ENCODE measurements around the gene MORN3. TPM values are rescaled to one million over a fixed set of nuclear protein-coding genes. Genes with fewer than 3 reads are reported as not detected.
"Not testable (repeated sequence)": the region's sequence is repeated elsewhere in the genome, so short reads cannot be mapped to it uniquely, and the experiment has no call there.

Gene MORN3
- total RNA-seq, 1 donor from 2014 or later, result not detected

DNA sequence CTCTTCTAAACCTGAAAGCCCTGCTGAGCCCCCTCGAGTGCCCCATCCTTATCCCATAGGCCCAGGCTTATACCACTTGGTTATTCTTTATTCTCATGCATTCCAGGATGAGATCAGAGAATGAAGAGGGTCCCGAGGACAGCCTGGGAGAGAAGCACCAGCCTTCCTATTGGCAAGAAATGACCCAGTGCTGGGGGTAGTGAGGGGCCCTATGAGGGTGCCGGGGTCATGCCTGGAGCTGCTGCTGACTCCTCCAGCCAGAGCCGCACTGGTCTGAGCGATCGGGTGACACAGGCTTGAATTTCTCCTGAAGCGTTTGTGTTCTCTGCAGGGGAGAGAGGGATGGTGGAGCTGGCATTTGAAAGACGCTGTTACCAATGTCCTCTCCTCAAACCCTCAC, 18.1 kb downstream of the MORN3 start:
- DNase-seq (no peak), ATAC-seq (no peak)
- intact Hi-C loops (cut with micrococcal nuclease), result no loop called here

DNA sequence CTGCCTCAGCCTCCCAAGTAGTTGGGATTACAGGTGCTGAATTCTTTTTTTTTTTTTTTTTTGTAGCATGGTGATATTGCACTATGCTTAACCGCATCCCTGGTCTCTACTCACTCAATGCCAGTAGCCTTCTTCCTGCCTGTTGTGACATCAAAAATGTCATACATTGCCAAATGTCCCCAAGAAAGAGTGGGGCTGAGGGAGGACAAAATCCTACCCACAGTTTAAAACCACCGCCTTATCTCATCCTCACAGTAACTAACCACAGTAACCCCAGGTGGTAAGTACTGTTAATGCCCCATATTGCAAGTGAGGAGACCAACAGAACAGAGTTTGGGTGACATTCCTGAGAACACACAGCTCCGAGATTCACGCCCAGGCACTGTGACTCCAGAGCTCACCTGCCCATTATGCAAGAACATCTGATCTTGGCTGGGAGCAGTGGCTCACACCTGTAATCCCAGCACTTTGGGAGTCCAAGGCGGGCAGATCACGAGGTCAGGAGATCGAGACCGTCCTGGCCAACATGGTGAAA, 19.6 kb downstream of the MORN3 start:
- DNase-seq (no peak), ATAC-seq (no peak)
- intact Hi-C loops (cut with micrococcal nuclease), result no loop called here

DNA sequence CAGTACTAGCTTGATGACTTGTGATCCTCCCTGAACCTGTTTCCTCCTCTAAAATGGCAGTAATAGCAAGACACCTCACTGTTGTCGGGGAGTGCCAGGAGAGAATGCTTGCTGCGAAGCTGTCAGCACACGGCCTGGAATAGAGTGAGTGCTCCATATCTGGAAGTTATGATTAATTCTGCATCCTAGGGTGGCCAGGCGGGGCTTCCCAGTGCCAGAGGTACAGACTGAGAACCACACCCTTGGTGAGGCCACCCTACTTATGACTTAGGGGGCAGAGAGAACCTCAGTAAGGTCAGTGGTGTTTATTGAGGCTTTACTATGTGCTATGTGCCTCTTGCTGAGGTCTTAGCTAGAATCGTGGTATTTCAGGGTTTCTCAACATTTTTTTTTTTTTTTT, 20.1 kb downstream of the MORN3 start:
- ATAC-seq (no peak), DNase-seq (no peak)
- intact Hi-C loops (cut with micrococcal nuclease), result no loop called here

DNA sequence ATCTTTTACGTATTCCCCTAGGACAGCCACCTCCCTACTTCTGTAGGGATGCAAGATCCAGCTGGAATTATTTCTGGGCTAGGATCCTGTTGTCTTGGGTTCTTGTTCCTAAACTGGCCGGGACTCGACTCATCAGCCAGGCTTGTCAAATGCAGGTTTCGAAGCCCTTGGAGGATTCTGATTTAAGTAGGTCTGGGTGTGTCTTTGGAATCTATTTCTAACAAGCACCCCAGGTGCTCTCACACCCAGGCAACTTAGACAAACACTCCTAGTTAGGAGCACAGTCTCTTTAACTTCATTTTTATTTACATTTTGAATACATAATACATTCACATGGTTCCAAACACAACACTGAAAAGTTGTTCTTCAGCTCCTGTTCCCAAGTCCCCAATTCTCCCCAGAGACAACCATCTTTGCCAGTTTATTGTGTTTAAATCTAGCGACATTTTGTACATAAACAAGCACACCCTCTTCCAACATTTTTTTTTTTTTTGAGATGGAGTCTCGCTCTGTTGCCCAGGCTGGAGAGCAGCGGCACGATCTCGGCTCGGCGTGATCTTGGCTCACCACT, 20.9 kb downstream of the MORN3 start:
- no peak for DNase-seq
- intact Hi-C loops (cut with micrococcal nuclease), result no loop called here
- ATAC-seq, result no peak

DNA sequence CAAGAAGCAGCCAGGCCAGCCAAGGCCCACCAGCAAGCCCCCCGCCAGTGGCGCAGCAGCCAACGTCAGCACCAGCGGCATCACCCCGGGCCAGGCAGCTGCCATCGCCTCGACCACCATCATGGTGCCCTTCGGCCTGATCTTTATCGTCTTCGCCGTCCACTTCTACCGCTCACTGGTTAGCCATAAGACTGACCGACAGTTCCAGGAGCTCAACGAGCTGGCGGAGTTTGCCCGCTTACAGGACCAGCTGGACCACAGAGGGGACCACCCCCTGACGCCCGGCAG, 28.2 kb downstream of the MORN3 start:
- ATAC-seq (no peak), DNase-seq (no peak)
- intact Hi-C loops (cut with micrococcal nuclease), result no loop called here

DNA sequence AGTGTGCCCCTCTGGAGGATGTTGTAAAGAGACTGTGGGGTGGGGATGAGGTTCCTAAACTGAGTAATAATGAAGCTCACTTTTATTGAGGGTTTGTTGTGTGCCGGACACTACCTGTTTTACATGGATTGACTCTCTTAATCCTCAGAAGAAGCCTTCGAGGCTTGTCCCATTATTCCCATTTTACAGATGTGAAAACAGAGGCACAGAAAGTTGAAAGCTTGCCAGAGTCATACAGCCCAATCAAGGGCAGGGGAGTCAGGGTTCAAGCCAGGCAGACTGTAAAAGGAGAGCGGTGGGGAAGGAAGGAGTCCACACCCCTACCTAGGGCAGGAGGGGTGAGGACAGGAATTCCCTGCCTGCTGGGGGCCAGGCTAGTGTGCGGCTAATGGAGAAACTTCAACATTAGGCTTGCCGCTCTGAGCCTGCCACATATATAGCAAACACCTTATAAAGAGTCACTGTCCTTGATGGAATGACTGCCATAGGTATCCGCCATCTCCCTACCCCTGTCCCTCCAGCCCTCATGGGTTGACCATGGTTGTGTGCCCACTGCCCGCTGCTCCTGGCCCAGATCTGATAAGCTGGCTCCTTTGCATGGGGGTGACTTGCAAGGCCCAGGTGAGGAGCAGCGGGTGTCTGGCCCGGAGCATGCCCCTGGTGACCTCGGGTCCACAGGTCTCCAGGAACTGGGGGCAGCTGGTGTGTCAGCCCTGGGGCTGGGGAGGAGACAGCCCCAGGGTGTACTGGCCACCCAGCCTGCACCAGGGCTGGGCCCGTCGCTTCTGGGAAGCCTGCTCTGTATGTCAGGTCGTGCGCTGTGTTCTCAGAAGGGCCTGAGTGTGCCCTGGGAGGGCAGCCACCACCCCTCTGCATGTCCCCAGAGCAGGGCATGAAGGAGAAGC, 30.9 kb downstream of the MORN3 start:
- intact Hi-C loops (cut with micrococcal nuclease), result no loop called here
- no peak for ATAC-seq

DNA sequence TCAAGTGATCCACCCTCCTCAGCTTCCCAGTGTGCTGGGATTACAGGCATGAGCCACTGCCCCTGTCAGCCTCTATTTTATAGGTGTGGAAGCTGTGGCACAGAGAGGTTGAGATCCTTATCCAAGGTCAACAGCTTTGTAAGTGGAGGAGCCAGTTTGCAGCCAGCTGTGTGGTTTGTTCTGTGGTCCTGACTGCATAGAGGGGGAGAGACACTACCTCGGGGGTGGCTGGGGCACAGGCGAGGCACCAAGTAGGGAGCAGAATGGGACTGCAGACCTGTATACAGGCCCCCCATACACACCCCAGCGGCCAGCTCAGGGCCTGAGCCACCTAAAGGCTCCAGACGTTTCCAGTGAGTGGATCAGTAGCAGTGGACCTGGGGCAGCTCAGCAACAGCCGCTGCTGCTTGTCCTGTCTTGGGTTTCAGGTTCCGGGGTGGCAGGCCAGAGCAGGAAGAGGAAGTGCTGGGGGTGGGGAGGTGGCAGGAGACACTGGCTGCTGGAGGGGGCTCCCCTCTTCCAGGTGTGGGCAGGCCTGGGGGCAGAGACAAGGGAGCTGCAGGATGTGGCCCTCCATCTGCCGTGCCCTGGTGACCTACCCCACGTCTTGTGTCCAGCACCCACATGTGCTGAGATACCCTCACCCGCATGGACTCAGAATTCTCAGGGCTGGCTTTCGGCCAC, 32.1 kb downstream of the MORN3 start:
- ATAC-seq, result peak; percentile 47
- intact Hi-C loops (cut with micrococcal nuclease), result no loop called here
- DNase-seq, result peak; percentile 46

More for the DNA sequence above, 30.9 kb downstream of the MORN3 start:
- DNase-seq, result no peak

DNA sequence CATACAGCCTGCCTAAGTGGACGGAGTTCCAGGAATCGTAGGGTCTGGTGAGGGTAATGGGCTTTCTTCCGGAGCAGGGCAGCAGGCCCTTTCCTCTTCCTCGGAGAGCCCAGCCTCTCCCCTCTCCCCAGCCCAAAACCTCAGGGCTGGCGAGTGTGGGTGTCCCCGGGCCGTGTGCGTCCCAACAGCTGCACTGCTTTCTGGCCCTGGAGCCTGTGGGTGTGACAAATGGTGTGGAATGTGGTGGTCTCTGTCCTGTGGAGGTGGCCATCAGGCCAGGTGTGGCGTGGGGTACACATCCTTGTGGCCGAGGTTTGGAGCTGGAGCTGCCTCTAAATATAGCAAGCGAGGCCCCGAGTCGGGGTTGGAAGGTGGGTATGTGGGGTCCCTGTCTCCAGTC, 34.6 kb downstream of the MORN3 start:
- no peak for ATAC-seq
- intact Hi-C loops (cut with micrococcal nuclease), result no loop called here
- no peak for DNase-seq

DNA sequence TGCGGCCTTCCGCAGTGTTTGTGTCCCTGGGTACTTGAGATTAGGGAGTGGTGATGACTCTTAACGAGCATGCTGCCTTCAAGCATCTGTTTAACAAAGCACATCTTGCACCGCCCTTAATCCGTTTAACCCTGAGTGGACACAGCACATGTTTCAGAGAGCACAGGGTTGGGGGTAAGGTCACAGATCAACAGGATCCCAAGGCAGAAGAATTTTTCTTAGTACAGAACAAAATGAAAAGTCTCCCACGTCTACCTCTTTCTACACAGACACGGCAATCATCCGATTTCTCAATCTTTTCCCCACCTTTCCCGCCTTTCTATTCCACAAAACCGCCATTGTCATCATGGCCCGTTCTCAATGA, 35.6 kb downstream of the MORN3 start:
- intact Hi-C loops (cut with micrococcal nuclease); DNase-seq; ATAC-seq: not testable (repeated sequence)

DNA sequence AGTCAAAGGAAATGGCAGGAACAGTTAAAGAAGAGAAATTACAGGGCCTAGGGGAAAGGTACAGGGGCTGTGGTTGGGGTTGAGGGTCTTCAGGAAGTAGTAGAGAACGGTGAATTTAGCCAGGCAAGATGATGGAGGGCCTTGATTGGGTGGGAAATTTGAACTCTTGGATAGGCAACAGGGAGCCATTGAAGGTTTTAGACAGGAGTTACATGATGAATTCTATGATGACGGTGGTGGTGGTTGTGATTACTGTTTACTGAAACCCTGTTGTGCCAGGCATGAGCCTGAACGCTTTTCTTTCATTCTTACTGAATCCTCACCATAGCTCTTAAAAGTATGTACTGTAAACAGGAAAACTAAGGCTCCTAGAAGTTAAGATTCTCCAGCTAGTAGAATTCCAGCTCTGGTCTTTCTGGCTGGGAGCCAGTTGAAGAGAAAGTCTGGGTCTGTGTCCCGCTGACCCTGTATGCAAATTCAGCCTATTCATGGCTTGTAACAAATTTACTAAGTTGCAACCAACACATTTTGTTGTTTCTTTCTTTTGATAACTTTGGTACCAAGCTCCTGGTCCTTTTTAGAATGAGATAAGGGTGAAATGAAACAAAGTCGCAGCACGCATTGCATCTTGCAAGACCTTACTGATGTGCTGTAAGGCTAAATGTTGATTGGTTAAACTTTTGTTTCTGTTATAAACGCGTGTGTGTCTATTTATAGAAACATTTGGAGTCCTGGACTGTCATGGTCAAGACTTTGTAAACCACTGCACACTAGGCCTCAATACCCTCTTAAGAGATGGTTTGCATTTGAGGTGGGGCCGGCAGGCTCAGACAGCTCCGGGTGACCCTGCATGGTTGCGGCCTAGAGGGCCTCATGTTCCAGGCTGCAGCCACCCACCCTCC, 37.1 kb downstream of the MORN3 start:
- no peak for ATAC-seq
- no peak for DNase-seq
- intact Hi-C loops (cut with micrococcal nuclease), result no loop called here

DNA sequence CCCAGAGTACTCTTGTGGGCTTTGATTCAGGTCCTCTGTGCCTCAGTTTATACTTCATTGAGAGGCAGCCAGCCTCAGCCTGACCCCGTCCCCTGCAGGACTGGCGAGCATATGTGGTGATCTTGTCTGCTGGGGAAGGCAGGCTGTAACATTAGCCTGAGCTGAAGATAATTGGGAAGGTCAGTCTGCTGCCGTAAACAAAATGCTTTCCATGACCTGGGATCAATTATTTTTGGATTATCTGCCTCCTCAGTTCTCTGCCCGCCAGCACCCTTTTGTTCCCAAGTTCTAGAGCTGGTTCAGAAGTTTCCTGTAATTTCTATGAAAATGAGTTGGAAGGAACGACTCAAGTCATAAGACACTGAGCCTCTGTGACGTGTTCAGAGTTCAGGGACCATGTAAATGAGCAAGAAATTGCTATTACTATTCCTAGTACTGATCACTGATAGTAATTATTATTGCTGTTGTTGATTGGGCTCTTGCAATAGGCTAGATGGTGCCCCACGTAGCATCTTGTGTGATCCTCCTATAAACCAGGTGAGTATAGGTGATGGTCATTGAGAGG, 38.6 kb downstream of the MORN3 start:
- ATAC-seq (no peak), DNase-seq (no peak)
- intact Hi-C loops (cut with micrococcal nuclease), result no loop called here

DNA sequence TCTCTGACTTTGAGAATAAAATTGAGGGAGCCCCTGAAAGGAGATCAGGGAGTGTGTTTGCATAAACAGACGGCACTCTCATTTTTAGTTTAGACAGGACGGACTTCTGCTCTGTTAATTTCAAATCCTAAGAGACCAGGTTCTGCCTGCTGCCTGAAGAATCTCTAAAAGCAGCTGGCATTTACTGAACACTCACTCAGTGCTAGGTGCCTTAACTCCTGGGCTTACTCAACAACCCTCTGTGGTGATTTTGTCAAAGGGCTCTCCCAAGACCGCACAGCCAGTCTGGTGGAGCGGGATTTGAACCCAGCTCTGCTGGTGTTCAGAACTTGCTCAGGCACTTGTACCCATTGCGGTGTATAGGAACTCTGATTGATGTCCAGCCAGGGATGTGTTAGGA, 40.9 kb downstream of the MORN3 start:
- ATAC-seq (no peak), DNase-seq (no peak)
- intact Hi-C loops (cut with micrococcal nuclease), result loop anchor here (10.0 kb wide), 1 partner anchor 64 kb away; no protein-coding TSS in a partner anchor

DNA sequence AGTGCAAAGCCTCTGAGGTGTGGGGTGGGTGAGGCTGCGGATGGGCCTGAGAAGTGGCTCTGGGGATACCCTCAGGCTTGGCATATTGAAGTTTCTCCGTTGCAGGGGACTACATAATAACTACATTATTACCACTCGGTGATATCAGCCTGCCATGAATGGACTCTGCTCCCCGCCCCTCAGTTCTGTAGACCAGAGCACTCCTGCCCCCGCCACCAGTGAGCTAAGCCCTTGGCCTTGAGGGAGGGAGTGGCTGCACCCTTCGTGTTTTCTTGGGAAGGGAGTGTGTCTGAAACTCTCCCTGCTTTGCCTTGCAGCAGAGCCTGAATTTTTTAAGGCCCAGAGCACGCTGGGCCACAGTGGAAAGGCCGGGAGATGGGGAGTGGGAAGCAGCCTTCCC, 41.4 kb downstream of the MORN3 start:
- intact Hi-C loops (cut with micrococcal nuclease), result loop anchor here (10.0 kb wide), 1 partner anchor 63 kb away; no protein-coding TSS in a partner anchor
- no peak for DNase-seq

DNA sequence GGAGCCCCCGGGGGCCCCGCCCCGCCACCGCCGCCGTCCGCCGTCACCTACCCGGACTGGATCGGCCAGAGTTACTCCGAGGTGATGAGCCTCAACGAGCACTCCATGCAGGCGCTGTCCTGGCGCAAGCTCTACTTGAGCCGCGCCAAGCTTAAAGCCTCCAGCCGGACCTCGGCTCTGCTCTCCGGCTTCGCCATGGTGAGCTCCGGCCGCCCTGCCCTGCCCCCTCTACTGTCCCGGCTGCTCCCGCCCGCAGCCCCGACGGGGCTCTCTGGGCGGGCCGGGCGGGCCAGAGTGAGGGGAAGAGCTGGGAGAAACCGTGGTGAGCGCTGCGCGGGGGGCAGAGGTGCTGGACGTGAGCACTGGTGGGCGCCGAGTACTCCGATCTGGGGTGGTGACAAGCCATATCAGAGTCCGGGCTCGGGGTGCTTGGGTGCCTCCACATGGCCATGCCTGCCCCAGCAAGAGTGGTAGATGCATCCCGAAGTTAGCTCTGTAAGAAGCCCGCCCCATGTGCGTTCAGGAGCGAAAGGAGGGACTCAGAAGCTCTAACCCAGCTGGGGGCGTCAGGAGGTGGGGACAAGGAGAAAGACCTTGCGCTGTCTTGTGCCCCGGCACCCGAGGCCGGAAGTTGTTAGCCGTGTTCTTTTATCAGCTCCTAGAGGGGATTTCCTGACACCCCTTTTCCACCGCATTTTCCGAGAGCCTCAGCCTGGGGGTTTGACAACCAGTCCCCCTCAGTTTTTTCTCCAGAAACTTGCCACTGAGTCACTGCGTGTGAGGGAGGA, 42.4 kb downstream of the MORN3 start:
- intact Hi-C loops (cut with micrococcal nuclease), result loop anchor here (10.0 kb wide), 1 partner anchor 62 kb away; no protein-coding TSS in a partner anchor
- peak; percentile 62 for DNase-seq
- ATAC-seq, result peak; percentile 46

More for the DNA sequence above, 41.4 kb downstream of the MORN3 start:
- no peak for ATAC-seq

DNA sequence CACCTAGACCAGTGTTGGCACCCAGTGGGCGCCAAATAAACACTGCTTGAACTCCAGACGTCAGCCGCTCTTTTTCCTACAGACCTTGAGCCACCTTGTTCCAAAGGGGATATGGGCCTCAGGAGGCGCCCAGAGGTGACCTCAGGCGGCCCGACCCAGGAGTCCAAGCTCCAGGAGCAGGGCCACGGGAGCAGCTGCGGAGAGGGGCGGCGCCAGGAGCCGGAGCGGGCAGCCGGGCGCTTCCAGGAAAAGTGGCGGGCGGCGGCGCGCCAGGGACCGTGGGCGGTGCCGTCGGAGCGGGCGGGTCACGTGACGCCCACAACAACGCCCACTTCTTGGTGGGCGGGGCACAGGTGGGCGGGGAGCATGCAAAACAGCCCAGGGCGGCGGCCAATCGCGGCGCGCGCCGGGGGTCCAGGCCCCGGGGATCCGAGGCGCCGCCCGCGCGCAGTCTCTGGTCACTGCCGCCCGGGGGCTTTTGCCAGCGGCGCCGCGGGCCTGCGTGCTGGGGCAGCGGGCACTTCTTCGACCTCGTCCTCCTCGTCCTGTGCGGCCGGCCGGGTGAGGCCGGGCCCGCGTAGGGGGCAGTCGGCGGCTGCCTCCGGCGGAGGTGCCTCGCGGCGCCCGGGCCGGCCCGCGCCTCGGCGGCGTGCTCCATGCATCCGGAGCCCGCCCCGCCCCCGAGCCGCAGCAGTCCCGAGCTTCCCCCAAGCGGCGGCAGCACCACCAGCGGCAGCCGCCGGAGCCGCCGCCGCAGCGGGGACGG, 43.2 kb downstream of the MORN3 start, which contains the start of gene ORAI1:
Gene ORAI1 (plus strand): TSS at position 444 of the 766 bp plus-strand sequence.
- ATAC-seq, result peak; percentile 96
- peak; percentile 99 for DNase-seq
- intact Hi-C loops (cut with micrococcal nuclease), result loop anchor here (10.0 kb wide), 1 partner anchor 61 kb away; no protein-coding TSS in a partner anchor

DNA sequence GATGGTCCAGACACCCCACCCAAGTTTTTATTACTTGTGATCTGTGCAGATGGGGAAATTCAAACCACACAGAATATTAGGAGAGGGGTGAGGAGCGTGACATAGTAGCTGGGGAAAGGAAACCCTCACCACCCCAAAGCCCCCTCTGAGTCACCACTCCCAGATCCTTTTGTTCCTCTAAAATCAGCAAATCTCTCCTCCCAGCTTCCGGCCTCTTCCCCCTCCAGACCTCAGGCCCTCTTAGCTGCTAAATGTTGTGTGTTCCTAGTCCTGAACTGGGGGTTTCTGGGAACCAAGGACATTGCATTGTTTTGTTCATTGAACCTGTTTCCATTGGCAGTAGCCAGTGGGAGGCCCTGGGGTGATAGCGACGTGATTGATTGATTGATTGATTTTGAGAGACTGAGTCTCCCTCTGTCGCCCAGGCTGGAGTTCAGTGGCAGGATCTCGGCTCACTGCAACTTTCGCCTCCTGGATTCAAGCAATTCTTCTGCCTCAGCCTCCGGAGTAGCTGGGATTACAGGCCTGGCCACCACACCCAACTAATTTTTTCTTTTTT, 49.0 kb downstream of the MORN3 start:
- intact Hi-C loops (cut with micrococcal nuclease), result loop anchor here (10.0 kb wide), 1 partner anchor 56 kb away; no protein-coding TSS in a partner anchor
- ATAC-seq, result no peak
- no peak for DNase-seq
